Activated gamma-delta T cell treated with Interleukin-2 at 50 U/mL for 16 hours (primary cell): ENCODE results near the gene KIF4B.
"Not testable (repeated sequence)": the region's sequence is repeated elsewhere in the genome, so short reads cannot be mapped to it uniquely, and the experiment has no call there.

Source experiments
- DNase-seq: peaks from one replicate; pipeline ENCODE4 v3.0.0-alpha.2; 2020

The KIF4B gene, protein sequence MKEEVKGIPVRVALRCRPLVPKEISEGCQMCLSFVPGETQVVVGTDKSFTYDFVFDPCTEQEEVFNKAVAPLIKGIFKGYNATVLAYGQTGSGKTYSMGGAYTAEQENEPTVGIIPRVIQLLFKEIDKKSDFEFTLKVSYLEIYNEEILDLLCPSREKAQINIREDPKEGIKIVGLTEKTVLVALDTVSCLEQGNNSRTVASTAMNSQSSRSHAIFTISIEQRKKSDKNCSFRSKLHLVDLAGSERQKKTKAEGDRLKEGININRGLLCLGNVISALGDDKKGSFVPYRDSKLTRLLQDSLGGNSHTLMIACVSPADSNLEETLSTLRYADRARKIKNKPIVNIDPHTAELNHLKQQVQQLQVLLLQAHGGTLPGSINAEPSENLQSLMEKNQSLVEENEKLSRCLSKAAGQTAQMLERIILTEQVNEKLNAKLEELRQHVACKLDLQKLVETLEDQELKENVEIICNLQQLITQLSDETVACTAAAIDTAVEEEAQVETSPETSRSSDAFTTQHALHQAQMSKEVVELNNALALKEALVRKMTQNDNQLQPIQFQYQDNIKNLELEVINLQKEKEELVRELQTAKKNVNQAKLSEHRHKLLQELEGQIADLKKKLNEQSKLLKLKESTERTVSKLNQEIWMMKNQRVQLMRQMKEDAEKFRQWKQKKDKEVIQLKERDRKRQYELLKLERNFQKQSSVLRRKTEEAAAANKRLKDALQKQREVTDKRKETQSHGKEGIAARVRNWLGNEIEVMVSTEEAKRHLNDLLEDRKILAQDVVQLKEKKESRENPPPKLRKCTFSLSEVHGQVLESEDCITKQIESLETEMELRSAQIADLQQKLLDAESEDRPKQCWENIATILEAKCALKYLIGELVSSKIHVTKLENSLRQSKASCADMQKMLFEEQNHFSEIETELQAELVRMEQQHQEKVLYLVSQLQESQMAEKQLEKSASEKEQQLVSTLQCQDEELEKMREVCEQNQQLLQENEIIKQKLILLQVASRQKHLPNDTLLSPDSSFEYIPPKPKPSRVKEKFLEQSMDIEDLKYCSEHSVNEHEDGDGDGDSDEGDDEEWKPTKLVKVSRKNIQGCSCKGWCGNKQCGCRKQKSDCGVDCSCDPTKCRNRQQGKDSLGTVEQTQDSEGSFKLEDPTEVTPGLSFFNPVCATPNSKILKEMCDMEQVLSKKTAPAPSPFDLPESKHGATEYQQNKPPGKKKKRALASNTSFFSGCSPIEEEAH

DNA sequence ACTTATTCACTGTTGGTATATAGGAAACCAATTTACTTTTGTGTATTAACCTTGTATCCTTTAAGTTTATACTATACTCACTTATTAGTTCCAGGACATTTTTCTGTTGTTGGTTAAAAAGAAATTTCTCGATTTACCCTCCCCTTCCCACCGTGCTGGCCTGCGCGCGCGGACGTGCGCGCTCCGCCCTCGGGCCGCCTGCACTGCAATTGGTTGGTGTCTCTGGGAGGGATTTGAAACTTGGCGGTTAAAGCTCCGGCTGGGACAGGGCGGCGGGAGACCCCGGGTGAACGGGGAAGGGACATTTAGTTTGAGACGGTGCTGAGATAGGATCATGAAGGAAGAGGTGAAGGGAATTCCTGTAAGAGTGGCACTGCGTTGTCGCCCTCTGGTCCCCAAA is at the start of gene KIF4B:
Gene KIF4B (plus strand): TSS at position 230 of the 400 bp plus-strand sequence. CDS start 105 bp downstream, at position 335.
- DNase-seq: no peak

DNA sequence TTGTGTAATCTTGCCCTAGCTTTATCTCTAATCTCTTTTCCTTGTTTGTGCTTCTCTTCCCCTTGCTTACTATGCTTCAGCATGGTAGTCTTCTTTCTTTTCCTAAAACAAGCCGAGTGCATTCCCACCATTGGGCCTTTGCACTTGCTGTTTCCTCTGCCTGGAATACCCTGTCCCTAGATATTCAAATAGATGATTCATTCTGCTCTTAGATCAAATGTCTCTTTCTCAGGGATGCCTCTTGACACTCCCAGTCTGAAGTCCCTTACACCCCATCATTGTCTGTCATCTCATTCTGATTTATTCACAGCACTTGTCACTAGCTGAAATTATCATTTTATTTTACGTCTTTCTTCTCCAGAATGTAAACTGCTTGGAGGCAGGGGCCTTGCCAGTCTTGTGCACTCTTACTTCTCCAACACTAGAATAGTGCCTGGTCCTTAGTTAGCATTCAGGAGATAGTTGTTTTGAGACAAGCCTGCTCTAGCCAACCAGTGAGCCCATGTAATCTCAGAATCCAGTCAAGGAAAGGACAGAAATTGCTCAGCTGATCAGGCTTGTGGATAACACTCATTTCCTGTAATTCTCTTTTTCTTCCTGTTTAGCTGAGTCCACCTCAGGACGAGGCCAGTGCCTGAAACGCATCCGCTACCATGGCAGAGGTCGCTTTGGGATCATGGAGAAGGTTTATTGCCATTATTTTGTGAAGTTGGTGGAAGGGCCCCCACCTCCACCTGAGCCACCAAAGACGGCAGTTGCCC is 47.3 kb upstream of the KIF4B start:
- no peak for DNase-seq

DNA sequence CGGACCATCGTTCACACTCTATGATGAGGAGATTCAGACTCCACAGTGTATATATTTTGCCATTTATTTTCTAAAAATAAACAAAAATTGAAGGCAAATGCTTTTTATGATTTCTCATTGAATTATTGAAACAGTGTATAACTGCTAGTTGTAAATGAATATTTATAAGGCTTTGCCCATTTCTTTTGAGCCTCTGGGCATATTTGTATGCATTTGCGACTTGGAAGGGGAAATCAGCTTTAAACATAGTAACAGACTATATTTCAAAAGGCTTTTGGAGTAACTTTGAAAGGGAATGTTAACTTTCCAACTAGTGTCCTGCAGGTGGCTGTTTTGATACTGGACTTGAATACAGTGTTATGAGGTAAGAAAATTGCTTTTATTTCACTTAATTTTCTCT is 46.7 kb upstream of the KIF4B start:
- no peak for DNase-seq

DNA sequence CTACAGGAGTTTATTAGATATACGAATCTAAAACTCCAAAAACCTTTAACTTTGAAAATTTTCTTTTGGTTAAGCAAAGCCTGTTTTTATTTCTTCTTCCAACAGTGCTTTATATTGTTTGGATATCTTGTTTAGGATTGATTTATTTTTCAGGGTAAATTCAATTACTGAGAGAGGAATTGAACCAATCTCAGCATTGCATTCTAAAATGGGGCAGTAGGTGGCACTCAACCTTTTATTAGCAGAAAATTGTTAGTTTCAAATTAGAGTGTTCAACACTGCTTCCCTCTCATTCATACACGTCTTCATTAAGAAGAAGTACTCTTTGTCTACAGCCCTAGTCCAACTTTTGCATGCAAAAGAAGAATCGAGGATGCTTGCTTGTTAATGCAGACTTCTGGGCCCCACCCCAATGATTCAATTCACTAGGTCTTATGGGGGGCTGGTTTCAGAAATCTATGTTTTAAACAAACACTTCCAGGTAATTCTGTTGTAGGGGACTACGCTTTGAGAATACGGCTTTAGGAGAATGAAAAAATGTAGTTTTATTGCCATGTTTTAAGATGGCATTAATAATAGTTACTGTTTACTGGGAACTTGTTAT is 46.0 kb upstream of the KIF4B start:
- no peak for DNase-seq

DNA sequence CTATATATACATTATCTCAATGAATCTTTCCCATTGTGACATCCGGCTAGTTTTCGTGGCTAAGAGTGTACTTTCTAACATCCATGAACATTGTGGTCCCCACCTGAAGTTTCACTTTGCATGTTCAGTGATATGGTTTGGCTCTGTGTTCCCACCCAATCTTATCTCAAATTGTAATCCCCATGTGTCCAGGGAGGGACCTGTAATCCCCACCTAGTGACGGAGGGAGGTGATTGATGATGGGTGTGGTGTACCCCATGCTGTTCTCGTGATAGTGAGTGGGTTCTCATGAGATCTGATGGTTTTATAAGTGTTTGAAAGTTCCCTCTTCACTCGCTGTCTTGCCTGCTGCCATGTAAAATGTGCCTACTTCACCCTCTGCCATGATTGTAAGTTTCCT is 44.6 kb upstream of the KIF4B start:
- no peak for DNase-seq

DNA sequence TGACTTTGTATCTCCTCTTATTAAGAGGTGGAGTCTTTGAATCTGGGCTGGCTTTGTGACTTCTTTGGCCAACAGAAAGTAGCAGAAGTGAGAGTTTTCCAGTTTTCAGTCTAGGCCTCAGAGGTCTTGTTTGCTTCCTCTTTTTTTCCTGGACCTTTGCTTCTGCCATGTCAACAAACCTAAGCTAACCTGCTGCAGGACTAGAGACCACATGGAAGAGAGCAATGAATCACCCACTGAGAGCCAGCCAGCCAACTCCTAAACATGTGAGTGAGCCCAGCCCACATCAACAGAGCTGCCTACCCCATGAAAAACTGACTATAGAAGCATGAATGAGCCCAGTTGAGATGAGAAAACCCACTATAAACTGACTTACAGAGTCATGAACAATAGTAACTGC is 42.8 kb upstream of the KIF4B start:
- DNase-seq: no peak

DNA sequence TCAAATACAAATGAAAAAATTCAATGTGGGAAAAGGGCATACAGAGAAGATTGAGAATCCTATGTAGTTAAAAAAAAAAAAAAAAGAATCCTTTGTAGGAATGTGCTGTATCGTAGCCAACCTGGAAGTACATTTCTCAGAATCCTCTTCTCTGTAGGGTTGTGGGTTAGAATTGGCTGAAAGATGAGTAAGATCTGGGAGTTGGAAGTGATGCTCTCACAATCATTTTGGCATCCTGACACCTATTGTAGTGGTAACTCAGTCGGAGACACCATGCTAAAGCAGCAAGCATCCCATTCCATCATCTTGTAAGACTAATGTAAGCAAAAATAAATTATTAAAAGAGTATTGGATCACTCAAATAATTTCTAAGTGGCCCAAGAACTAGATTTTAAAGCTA is 42.1 kb upstream of the KIF4B start:
- DNase-seq: no peak

DNA sequence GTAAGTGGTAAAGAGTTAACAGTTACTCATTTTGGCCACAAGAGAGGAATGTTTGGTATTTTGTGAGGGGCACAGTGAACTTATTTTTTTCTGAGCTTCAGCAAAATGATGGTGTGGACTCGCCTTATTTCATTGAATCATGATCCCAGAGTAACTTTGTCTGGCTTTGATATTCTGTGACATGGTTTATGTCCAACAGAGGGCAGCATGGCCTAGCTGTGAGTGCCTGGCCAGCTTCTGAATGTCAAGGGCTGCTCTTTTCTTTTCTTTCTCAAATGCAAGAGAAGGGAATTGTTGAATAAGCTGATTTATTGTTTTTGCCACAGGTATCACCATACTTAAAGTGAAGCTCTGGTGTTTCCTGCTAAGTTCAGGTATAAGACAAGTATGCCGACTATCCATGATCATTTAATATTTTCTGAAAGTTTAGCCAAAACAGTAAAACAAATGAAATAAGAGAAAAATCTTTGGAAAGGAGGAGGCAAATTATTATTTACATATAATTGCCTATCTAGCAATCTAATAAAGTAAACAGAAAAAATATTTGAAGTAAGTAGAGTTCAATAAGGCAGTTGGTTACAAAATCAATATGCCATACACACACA is 41.0 kb upstream of the KIF4B start:
- no peak for DNase-seq

DNA sequence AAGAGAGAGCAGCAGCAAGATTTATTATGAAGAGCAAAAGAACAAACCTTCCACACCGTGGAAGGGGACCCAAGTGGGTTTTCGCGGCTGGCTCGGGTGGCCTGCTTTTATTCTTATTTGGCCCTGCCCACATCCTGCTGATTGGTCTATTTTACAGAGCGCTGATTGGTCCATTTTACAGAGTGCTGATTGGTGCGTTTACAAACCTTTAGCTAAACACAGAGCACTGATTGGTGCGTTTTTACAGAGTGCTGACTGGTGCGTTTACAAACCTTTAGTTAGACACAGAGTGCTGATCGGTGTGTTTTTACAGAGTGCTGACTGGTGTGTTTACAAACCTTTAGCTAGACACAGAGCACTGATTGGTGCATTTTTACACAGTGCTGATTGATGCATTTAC is 37.5 kb upstream of the KIF4B start:
- DNase-seq: not testable (repeated sequence)

DNA sequence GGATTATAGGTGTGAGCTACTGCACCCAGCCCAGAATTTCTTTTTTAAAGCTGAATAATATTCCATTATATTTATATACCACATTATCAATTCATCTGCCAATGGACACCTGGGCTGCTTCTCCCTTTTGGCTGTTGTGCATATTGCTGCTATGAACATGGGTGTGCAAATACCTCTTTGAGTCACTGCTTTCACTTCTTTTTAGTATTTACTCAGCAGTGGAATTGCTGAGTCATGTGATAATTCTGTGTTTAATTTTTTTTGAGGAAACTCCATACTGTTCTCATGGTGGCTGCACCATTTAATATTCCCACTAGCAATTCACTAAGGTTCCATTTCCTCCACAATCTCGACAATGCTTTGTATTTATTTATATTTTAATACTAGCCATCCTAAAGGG is 36.1 kb upstream of the KIF4B start:
- no peak for DNase-seq

DNA sequence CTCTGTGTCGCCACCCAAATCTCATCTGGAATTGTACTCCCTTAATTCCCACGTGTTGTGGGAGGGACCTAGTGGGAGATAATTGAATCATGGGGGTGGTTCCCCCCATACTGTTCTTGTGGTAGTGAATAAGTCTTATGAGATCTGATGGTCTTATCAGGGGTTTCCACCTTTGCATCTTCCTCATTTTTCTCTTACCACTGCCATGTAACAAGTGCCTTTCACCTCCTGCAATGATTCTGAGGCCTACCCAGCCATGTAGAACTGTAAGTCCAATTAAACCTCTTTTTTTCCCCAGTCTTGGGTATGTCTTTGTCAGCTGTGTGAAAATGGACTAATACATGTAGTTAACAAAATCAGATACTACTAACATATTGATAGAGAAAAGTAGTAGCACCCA is 35.3 kb upstream of the KIF4B start:
- not testable (repeated sequence) for DNase-seq

DNA sequence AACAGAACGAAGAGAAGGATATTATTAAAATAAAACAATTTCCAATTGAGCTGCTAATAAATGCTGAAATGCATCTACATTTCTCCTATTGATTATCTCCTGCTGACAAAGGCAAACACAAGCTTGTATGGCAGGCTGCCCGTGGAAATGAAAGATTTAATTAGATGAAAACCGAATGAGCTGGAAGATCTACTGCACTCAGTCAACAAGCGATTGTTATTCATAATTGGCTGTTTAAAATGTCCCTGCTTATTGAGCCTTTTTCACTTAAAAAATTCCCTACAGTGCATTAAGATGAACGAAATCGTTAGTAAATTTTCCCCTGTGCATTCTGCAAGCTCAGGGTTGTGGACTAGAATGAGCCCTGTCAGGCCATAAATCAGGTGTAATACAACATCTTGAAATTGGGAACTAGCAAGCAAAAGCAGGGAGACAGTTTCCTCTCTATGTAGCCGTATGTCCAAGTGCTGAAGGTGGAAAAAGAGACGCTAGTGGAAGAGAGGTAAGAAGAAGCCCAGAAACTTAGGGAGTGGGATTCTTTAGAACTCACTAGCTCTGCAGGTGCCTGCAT is 28.5 kb upstream of the KIF4B start:
- DNase-seq: no peak

DNA sequence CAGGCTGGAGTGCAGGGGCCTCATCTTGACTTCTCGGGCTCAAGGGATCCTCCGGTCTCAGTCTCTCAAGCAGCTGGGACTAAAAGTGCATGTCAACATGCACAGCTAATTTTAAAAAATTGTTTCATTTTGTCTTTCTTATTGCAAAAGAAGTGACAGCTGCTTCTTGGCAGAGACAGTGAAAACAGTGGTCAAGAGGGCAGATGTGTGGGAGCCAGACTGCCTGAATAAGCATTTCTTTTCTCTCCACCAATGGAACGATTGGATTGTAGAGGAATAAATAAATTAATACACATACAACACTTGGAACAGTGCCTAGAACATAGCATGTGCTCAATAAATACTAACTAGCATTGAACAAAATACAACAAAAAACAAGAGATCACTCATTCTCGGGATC is 27.4 kb upstream of the KIF4B start:
- no peak for DNase-seq

DNA sequence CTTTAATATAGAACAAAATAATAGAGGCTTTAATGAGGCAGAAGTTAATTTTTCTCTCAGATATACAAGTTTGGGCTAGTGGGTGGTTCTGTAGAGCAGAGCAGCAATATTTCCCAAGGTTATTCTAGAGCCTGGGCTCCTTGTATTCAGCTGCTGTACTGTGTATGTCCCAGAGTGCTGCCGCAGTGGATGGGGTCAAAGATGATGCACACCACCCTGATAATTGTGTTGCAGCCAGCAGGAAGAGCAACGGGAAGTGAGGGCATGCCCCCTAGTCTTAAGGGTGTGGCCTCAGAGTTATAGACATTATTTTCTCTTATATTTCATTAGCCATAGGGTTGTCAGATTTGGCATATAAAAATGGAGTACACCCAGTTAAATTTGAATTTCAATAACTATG is 23.9 kb upstream of the KIF4B start:
- no peak for DNase-seq

DNA sequence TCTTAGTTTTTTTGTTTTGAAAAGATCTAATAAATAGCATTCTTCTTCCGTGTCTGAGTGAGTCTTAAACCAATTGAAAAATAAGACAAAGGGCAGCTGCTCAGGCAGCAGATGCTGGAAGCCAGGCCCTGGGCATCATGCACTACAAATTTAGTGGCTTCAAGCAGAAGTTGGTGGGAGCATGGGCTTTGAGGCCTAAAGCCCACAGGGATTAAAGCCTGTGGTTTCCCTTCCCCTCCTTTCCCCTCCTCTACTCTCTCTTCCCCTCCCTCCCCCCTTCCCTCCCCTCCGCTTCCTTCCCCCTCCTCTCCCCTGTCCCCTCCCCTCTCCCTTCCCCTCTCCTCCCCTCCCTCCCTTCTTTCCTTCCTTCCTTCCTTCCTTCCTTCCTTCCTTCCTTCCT is 20.1 kb upstream of the KIF4B start:
- no peak for DNase-seq

DNA sequence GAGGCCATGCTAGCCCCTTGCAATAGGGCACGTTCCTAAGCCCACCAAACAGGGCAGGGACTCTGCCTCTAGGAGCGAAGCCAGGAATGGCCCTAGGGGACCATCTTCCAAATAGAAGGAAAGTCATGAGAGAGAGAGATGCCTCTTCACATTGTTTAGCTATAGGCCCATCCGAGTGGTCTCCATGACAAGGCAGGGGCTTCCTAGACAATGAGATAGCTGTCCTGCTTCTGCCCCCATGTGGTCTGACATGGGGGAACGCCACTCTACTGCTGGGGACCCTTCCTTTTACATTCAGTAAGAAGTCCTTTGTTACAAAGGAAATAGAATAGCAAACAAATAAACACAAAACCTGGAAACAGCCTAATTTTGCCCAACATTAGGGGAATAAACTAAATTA is 17.9 kb upstream of the KIF4B start:
- no peak for DNase-seq

DNA sequence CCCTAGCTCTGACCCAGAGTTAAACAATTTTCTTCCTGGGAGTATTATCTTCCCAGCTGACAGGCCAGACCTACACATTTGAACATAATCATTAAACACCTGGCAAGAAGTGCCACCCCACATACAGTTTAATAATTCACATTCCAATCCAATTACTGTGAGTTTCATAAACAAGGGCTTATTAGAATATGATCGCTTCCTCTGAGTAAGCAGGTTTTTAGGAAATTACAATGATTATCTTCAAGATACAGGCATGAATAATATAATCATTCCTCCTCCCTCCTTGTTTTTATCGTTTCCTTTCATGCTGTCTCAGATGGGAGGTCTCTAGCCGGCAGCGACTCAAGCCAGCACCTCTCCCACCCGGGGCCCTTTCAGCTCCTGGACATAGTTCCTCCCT is 15.8 kb upstream of the KIF4B start:
- DNase-seq: no peak

DNA sequence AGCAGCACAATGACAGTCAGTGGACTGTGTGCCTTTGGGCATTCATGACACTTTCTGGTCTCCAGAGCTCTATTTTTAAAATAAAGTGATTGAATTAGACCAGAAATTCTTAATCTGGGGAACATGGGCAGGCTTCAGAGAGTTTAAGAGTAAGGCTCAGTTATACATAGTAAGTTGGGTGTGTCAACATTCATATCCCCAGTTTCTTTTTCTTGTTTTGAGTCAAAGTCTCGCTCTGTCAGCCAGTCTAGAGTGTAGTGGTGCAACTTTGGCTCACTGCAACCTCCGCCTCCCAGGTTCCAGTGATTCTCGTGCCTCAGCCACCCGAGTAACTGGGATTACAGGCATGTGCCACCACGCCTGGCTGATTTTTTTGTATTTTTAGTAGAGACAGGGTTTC is 13.7 kb upstream of the KIF4B start:
- DNase-seq: no peak

DNA sequence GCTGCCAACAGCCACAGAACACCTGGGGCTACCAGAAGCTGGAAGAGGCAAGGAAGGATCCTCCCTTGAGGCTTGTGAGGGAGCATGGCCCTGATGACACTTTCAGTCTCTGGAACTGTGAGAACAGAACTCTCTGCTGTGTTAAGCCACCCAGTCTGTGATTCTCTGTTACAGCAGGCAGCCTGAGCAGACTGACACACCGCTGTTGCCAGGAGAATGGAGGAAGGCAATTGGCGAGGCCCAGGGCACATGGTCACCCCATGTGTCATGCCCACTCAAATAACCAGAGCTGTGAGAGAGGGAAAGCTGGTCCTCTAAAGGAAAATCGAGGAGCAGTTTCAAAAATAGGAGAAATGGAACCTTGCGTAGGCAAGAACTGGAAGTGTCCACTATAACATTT is 12.0 kb upstream of the KIF4B start:
- no peak for DNase-seq

DNA sequence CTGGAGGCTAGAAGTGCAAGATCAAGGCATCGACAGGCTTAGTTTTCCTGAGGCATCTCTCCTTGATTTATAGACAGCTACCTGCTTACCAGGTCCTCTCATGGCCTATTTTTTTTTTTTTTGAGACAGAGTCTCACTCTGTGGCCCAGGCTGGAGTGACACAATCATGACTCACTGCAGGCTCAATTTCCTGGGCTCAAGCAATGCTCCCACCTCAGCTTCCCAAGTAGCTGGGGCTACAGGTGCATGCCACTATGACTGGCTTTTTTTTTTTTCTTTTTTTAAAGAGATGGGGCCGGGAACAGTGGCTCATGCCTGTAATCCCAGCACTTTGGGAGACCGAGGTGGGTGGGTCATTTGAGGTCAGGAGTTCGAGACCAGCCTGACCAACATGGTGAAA is 10.8 kb upstream of the KIF4B start:
- DNase-seq: not testable (repeated sequence)

DNA sequence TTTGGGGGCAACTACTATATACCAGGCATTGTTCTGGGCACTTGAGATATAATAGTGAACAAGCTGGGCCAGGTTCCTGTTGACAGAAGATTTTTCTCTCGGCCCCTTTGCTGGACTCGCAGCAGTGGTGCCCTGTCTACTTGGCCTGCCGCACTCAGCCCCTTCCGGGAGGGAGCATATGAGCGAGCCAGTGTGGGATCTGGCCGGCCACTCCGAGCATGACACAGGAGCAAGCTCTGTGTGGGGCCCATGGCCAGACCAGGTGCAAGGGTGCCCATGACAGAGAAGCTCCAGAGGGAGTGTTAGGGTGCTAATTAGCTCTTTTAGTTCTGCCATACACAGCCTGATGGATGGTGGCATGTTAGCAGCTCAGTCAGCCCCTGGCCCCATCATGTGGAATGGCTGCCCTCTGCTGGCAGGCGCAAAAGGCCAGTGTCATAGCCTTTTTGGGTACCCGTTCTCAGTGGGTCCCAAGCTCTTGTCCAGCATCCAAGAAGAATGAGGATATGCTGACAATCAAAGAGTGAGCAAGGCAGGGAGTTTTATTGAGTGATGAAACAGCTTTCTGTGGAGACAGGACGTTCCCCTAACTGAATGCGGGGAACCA is 9.3 kb upstream of the KIF4B start:
- no peak for DNase-seq
